HG03520 (cell line): ENCODE results near the gene TMEM63C.
"Not testable (repeated sequence)": the region's sequence is repeated elsewhere in the genome, so short reads cannot be mapped to it uniquely, and the experiment has no call there.

Source experiments
- ATAC-seq: cut with Tn5 transposase; IDR thresholded peaks from one replicate; pipeline ENCODE4 v1.9.1; 2021; ENCODE audit warnings: mild to moderate bottlenecking, moderate library complexity; ENCODE audit not compliant: unreplicated experiment

Gene TMEM63C

DNA sequence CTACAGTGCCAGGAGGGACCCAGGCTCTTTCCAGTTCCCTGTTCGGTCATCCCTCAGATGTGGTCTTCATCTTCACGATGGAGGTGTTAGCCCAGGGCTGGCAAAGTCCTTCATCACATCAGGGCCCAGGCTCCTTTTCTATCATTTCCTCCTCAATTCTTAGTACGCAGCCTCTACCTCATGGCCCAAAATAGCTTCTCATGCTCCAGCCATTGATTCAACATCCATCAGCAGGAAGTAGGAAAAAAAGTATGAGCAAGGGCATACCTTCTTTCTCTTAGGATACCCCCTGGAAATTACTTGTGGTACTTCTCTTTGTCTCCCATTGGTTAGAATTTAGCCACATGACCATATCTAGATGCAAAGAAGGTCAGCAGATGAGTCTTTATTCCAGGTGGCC lies 27.8 kb upstream of the TMEM63C start:
- no peak for ATAC-seq

DNA sequence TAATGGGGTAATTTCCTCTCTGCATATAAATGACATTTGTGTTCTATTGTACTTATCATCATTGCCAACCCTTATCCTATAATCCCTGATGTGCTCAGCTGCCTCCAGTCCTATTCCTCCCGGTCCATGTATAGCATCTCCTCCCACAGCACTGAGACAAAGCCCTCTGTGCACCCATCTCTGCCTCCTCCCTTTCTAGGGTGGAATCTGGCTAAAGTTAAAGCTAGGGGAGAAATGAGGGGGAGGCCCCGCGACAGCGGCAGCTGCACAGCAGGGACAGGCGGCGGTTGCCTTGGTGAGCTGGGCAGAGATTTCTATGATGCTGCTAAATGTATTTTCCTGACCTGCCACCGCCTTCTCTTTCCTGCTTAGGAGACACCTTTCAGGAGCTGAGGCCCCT lies 27.2 kb upstream of the TMEM63C start:
- ATAC-seq, result no peak

DNA sequence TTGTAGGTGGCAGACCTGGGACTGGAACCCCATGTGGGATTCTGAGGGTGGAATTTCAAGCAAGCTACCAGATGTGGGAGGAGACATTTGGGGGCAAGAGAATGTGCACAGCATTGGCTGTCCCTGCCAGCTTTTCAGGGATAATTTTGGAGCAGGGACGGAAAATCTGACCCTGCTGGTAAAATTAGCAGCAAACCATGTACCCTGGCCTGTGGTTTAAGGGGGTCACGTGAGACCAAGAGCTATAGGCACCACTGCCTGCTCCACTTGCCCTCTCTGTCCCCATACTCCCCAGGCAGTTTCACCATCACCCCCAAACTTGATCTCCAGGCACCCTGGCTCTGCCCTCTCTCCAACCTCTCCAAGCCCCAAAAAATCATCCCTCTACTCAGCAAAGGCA lies 26.5 kb upstream of the TMEM63C start:
- ATAC-seq, result no peak

DNA sequence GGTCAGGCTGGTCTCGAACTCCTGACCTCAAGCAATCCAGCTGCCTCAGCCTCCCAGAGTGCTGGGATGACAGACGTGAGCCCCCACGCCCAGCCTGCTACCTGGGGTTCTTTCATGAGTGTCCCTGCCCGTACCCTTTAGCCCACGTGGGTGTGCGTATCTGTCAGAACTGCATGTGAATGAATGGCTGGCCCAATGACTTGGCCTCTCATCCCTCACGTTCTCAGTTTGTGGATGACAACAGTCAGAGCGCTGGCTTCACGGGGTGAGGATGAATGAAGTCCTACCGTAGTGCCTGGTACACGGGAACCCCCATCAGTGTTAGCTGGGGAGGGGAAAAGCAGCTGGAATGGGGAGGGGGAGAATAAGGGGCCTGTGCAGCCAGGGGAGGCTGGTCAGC lies 23.9 kb upstream of the TMEM63C start:
- no peak for ATAC-seq

DNA sequence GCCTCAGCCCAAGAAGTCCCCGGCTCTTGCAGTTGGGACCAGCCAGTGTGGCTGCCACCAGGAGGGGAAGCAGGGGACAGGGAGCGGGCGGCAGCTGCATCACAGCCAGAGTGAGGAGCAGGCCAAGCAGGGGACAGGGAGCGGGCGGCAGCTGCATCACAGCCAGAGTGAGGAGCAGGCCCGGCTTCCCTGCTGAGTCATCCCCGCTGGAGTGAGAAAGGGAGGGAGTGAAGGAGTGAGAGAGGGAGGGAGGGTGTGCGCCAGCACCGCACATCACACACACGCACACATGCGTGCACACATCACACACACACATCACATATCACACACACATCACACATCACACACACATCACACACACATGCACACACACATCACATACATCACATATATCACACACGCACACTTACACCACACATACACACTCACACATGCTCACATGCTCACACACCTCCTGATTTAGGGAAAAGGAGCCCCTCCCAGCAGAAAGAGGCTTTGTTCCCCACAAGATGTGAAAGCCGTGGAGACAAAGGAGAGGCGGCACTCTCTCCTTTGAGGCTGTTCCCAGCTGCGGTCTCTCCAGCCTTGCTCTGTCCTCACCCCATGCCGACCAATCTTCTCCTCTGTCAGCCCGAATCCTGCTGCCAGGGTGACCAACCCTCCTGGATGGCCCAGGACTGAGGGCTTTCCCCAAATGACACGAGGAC lies 23.3 kb upstream of the TMEM63C start:
- no peak for ATAC-seq

DNA sequence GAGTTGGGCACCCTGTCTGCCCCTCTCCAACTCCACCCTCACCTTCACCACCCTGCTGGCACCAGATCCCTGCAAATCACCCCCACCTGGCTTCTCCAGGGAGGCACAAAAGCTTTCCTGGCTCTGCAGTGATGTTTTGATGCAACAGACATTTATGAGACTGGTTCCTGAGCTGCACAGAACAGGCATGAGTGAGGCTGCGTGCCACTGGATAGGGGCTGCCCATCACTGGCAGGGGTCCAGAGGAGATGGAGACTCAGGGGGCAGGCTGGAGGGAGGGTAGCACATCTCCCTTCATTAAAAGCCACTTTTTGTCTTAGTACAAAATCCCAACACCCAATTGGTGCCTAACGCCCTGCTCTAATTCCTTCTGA lies 22.7 kb upstream of the TMEM63C start:
- no peak for ATAC-seq

DNA sequence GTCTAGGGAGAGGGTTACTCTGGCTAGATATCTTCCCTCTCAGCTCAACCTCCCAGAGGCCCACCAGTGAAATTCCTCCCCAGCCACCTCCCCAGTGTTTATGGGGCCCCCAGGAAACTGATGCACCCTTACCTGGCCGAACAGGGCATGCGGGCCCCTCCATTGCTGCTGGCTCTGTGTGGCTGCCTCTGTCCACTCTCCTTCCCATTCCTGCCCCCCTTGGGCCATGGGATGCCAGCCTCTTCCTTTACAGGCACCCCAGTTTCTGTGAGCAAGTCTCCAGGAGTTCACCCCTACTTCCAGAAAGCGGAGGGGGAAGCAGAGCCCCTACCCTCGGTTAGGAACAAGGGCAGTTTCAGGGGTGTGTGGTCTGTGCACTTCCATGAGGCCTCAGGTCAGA lies 20.6 kb upstream of the TMEM63C start:
- ATAC-seq, result no peak

DNA sequence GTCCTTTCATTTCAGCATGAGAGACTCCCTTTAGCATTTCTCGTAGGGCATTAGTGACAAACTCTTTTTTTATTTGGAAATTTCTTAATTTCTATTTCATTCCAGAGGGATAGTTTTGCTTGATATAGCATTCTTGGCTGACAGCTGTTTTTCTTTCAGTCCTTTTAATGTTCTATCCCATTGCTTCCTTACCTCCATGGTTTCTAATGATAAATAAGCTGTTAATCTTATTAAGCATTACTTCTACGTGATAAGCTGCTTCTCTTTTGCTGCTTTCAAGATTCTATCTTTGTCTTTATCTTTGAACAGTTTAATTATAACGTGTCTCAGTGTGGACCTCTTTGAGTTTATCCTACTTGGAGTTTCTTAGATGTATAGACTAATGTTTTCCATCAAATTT lies 11.6 kb upstream of the TMEM63C start:
- no peak for ATAC-seq

DNA sequence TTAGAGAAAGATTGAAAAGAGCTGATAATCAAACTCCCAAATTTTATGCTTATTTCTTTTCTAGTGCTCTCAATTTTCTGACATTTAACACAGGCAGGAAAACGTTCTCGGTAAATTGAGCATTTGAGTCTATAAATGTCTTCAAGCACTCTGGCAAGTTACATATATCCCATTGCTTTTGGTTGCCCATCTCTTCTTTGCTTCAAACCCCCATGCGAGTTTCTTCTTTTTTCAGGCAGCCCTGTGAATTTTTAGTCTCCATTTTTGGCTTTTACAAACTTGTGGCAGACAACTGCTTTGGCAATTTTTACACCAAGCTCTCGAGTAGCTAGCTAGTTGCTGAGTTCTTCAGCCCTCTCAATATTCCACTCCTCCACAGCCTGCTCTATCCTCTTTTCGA lies 8.7 kb upstream of the TMEM63C start:
- ATAC-seq, result no peak

DNA sequence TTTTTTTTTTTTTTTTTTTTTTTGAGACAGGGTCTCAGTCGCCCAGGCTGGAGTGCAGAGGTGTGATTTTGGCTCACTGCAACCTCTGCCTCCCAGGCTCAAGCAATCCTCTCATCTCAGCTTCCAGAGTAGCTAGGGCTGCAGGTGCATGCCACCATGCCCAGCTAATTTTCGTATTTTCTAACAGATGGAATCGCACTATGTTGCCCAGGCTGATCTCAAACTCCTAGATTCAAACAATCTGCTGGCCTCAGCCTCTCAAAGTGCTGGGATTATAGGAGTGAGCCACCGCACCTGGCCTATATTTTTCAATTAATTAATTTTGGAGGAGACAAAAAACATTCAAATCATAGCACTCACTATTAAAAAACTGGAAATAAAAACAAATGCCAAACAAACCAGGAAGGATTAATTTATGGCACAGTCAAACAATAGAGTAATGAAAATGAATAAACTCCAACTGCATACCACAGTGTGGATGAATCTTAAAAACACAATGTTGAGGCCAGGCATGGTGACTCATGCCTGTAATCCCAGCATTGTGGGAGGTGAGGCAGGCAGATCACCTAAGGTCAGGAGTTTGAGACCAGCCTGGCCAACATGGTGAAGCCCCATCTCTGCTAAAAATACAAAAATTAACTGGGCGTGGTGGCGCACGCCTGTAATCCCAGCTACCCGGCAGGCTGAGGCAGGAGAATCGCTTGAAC lies 7.5 kb upstream of the TMEM63C start:
- not testable (repeated sequence) for ATAC-seq

DNA sequence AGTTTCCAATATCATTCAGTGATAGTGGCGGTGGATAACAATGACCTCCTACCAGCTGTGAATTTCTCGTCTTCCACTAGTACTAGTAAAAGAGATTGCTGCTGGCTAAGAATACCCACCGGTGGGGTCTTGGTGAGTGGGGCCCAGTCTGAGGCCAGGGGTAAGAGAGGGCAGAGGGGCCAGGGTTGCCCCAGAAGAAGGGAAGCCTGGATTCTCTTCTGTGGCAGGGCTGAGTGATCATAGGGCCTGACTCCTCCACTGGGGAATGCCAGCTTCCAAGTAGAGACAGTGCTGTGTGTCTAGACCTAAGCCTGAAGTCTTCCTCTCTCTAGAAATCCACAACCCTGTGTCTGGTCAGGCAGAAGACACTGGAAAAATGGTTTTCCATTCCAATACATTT lies 5.8 kb upstream of the TMEM63C start:
- no peak for ATAC-seq

DNA sequence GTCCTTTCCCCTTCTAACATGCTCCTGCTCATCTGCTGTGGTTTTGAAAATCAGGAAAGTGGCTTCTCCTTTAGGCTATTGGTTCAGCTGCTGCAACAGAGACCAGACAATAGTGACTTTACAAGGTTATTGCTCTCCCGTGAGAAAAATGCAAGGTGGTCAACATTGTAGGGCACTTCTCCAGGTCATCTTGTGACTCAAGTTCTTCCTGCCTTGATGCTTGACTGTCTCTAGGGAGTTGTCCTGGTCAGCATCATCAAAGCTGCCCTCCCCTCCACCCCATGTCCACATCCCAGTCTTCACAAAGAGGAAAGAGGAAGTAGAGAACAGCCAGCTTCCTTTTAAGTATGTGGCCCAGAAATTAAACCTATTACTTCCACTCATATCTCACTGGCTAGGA lies 3.9 kb upstream of the TMEM63C start:
- no peak for ATAC-seq

DNA sequence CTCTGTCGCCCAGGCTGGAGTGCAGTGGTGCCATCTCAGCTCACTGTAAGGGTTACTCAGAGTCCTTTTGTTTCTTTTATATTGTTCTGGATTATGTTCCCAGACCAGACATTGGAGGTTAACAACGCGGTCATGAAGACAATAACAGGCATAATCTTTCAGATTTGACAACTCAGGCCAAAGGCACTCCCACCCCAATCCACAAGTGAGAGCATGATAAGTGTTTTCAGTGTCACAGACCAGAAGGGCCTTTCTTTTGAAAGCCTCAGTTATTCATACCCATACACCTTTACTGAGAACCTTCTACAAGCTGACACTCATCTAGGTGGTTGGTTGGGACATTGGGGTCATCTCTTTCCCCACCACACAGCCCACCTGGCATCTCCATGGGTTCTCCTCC lies 2.9 kb upstream of the TMEM63C start:
- ATAC-seq, result no peak

DNA sequence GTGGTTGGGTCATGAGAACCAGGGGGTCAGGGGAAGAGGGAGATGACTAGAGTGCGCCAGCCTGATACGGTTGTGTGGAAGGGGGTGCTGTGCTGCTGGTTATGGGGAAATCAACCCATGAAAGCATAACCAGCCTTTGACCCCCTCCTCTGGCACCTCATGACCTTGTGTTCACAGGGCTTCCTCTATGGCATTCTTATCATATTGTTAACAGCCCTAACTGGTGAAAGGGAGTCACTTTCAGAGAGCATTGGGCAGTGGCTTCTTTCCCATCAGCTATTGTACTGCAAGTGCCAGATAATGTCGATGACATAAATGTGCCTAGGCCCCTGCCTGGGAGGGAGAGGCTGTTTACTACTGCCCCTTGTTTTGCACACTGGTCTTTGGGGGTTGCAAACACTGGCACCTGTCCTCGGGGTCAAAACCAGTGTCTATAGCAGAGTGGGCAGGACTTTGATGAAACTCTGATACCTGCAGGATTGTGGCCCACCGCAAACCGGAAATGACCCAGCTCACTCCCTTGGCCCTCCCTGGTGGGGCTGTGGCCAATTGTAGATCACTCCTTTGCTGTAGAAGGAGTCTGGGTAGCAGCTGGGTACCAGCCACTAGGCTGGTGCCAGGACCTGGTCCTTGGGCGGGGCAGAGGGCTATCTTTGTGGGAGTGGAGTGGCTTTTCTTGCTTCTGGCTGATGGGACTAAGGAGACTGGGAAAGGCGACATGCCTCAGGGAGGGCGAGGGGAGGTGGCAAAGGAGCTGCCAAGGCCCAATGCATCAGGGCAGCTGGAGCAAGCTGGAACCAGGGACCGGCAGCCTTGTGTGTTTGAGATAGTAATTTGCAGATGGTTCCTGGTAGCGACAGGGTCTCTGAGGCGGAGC lies 634 bp upstream of the TMEM63C start:
- no peak for ATAC-seq

DNA sequence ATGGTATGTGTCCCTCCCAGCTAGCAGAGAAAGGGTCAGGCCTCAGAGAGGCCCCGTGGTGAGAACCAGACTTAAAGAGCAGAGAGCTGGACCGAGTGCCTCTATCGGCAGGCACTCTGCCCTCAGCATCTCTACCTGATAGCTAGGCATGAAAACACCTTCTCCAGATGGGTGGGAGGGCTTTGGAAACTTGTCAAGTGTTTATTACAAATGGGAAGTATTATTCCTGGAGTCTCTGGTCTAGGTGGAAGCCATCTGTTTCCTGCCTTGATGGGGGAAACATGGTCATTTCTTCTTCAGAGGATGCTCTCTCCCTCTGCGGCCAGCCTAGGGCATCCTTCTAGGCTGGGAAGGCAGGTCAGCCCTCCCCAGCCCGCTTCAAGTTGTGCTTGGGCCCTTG lies 2.3 kb downstream of the TMEM63C start:
- no peak for ATAC-seq

DNA sequence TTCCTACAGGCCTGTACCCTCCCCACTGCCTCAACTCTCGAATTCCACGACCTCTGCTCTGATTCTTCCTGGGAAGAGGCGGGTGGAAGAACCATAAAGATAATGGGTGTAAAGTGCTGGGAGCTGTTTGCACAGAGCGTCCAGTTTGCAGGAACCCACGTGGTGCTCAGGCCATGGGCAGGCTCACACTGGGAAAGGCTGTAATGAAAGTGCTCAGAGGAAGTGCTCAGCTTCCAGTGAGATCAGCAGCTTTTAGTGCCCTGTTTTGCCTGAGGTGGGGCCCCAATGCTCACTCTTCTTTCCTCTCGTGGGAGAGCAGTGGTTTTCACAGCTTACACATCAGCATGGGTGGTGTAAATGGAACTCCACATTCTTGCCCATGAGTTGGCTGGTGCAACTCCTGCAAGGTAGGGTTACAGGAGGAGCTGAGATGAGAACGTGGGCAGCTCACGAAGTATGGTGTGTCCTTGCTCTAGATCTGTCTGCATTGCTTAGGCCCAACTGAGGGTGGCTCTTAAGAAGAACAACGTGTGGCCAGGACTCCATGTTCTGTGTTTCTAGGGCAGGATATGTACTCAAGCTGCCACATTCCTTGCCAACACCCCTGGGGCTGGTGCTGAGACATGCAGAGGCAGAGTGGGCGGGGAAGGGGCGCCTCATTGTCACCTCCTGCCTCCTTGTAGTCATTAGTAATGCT lies 2.9 kb downstream of the TMEM63C start:
- no peak for ATAC-seq

DNA sequence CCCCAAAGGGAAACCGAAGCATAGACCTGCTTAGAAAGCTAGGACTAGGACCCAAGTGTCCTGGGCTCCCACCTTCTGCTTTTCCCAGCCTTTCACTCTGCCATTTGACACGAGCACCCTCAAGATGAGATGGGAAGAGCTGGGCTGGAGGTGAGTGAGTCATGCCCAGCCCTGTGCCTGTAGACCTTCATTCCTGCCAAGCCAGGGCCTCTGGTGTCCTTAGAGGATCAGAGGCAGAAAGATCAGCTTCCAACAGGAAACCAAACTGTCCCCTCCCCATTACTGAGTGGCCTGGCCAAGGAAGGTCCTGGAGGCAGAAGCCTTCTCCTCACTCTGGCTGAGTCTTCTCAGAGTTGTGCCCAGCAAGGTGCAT lies 3.5 kb downstream of the TMEM63C start:
- no peak for ATAC-seq

DNA sequence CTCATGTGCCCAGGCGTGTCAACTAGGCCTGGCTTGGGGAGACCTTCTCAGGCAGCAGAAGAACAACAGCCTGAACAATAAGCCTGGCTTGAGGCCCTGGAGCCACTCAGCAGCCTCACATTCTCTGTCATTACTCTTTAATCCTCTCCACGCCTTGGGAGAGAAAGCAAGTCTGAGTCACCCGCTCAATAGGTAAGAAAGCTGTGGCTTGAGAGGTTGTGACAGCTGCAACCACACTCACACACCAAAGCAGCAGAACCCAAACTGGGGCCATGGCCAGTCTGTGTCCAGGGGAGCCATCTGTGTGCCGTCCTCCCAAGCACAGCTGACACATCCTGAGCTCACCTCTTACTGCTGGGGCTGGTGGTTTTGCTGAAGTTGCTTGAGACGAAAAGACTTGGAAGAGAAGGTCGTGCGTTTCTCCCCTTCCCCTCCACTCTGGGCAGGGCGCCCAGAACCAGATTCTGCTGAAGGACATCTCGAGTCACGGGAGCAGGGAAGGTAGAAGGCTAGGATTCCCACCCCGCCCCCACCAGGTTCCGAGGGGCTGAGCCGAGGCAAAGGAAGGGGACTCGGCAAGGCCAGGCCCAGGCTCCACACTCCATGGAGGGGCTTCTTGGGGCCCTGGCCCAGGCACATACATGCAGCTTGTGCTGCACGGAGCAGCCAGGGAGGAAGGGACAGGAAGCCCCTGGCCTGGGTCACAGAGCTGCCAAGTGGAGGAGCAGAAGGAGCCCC lies 5.5 kb downstream of the TMEM63C start:
- ATAC-seq, result no peak

DNA sequence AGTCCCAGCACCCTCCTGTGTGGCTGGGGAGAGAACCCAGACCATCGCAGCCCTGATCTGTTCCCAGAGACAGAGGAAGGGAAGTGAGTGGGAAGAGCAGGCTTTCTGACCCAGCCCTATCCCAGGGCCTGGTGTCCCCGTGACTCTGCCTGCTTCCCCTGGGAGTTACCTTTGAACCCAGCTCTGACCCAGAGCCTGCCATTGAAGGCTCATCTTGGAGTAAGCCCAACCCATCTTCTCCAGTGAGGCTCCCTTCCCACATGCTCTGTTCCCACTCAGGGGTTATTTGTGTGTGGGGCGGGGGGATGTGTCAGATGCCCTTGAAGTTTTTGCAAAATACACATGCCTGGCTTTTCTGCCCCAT lies 6.0 kb downstream of the TMEM63C start:
- ATAC-seq, result no peak

DNA sequence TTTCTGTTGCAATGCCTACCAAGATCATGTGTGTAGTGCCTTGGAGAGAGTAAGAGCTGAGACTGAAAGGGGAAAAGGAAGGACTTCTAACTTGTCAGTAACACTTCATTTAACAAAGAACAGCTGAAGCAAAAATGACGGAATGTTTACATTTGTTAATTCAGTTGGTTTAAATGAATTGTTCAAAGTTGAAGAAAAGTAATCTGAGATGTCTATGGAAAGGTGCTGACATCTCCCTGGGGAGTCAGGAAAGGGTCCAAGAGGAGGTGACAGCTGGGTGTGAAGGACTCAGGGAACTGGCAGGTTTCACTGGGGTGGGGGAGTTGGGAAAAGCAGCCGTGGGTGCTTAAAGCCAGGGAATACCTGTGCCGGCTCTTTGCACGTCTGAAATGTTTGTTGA lies 7.9 kb downstream of the TMEM63C start:
- ATAC-seq, result no peak

DNA sequence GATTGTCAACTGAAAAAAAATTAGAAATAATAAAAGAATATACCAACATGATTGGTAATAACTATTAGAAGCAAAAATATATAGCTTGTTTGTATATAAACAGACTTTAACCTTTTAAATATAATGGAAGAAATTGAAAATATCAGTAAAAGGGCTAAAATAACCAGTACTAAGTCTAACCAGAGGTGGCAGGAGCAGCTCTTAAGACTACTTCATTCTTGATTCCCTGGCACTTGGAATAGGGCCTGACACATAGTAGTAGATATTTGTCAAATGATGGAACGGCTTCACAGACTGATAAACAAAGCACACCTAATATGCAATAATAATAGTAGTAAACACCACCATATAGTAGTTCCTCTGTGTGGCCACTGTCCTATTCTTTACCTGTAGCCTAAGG lies 9.4 kb downstream of the TMEM63C start:
- ATAC-seq, result no peak
